Osteocyte (in vitro differentiated cells): ENCODE measurements around the gene RHEB. TPM values are rescaled to one million over a fixed set of nuclear protein-coding genes. Genes with fewer than 3 reads are reported as not detected.

ENCODE experiments used
- DNase-seq: peaks from one replicate; pipeline ENCODE4 v3.0.0; 2021; ENCODE audit warnings: mixed read lengths; ENCODE audit not compliant: unreplicated experiment; ENCODE audit errors: extremely low spot score
- H3K27ac Mint-ChIP-seq: one replicate; pipeline ENCODE4 v1.8.0; 2021; ENCODE audit warnings: mild to moderate bottlenecking, mixed read lengths; ENCODE audit not compliant: unreplicated experiment
- H3K27me3 Mint-ChIP-seq: one replicate; pipeline ENCODE4 v1.8.0; 2021; ENCODE audit warnings: mixed read lengths; ENCODE audit not compliant: unreplicated experiment
- H3K36me3 Mint-ChIP-seq: one replicate; pipeline ENCODE4 v1.8.0; 2021; ENCODE audit warnings: mixed read lengths; ENCODE audit not compliant: unreplicated experiment
- H3K4me1 Mint-ChIP-seq: one replicate; pipeline ENCODE4 v1.8.0; 2021; ENCODE audit warnings: mixed read lengths; ENCODE audit not compliant: unreplicated experiment
- H3K4me3 Mint-ChIP-seq: one replicate; pipeline ENCODE4 v1.8.0; 2021; ENCODE audit warnings: mild to moderate bottlenecking, moderate library complexity, mixed read lengths; ENCODE audit not compliant: unreplicated experiment
- H3K9me3 Mint-ChIP-seq: one replicate; pipeline ENCODE4 v1.8.0; 2021; ENCODE audit warnings: mixed read lengths; ENCODE audit not compliant: unreplicated experiment
- total RNA-seq: library from RNA; stranded (reverse); gene quantifications from 2 replicates; pipeline ENCODE4 v1.2.1, GENCODE V29; 2021
- TF ChIP-seq, protein P1 (sequence below): fragments of 200-600 bp; sonication (generic); IDR thresholded peaks from 2 replicates; pipeline ENCODE4 v1.5.0; 2021; ENCODE audit warnings: antibody characterized with exemption, mild to moderate bottlenecking, moderate library complexity

Gene RHEB
- total RNA-seq, 1 donor from 2014 or later = 97.7 TPM

DNA sequence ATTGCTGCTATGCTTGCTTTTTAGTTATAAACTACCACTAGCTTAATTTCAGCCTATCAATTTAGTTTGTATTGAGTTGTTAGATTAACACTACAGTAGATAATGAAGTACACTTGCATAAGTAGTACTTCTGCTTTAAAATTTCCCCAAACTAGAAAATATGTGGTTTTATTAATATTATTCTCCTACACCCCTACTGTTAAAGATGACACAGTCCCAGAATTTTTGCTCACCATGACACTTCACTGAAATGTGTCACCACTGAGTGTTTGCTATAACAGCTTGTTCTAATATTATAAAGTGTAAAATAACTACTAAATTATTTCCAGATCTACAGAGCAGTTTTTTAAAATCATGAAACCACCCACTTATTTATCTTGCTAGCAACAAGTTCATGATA, 31.6 kb downstream of the RHEB start:
- Mint-ChIP-seq H3K4me3 (no peak overlapping the region), H3K27me3 (no peaks in the 10 kb centered on the region), H3K9me3 (no peaks in the 10 kb centered on the region), H3K4me1 (peaks cover 48% of the 10 kb centered on the region), H3K36me3 (peaks cover 48% of the 10 kb centered on the region), H3K27ac (no peak overlapping the region)
- no peak for DNase-seq
- TF ChIP-seq, protein P1, sequence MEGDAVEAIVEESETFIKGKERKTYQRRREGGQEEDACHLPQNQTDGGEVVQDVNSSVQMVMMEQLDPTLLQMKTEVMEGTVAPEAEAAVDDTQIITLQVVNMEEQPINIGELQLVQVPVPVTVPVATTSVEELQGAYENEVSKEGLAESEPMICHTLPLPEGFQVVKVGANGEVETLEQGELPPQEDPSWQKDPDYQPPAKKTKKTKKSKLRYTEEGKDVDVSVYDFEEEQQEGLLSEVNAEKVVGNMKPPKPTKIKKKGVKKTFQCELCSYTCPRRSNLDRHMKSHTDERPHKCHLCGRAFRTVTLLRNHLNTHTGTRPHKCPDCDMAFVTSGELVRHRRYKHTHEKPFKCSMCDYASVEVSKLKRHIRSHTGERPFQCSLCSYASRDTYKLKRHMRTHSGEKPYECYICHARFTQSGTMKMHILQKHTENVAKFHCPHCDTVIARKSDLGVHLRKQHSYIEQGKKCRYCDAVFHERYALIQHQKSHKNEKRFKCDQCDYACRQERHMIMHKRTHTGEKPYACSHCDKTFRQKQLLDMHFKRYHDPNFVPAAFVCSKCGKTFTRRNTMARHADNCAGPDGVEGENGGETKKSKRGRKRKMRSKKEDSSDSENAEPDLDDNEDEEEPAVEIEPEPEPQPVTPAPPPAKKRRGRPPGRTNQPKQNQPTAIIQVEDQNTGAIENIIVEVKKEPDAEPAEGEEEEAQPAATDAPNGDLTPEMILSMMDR = no peak

GRCh38 chr7:151487228-151487627, 32.5 kb downstream of the RHEB start:
- H3K27ac Mint-ChIP-seq = no peak overlapping the region
- TF ChIP-seq, protein P1 = no peak
- H3K4me3 Mint-ChIP-seq = no peak overlapping the region
- DNase-seq = no peak
- H3K4me1 Mint-ChIP-seq = peaks cover 44% of the 10 kb centered on the region
- H3K36me3 Mint-ChIP-seq = peaks cover 55% of the 10 kb centered on the region
- H3K9me3 Mint-ChIP-seq = no peaks in the 10 kb centered on the region
- no peaks in the 10 kb centered on the region for H3K27me3 Mint-ChIP-seq

- Mint-ChIP-seq H3K9me3 (no peaks in the 10 kb centered on the region), H3K27me3 (no peaks in the 10 kb centered on the region), H3K36me3 (peaks cover 55% of the 10 kb centered on the region), H3K4me1 (peaks cover 35% of the 10 kb centered on the region), H3K27ac (no peak overlapping the region), H3K4me3 (no peak overlapping the region)
- TF ChIP-seq, protein P1 = no peak
- no peak for DNase-seq
Measured at GRCh38 chr7:151486074-151486473, 33.6 kb downstream of the RHEB start.

- DNase-seq = no peak
- no peak overlapping the region for H3K27ac Mint-ChIP-seq
Measured at GRCh38 chr7:151484971-151485707, 34.6 kb downstream of the RHEB start.

DNA sequence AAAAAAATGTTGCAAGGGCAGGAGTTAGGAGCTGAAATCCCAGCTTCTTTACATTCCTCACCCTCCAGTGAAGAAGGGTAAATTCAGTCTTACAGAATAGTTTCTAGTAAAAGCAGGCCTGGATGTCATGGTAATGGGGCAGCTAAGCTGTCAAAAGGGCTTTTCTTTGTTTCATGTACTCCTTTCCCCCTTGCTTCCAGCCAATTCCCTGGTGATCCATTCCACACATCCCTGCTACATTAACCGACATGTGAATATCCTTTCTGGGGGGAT, 36.0 kb downstream of the RHEB start:
- TF ChIP-seq, protein P1 = no peak
- no peaks in the 10 kb centered on the region for H3K27me3 Mint-ChIP-seq
- peaks cover 45% of the 10 kb centered on the region for H3K36me3 Mint-ChIP-seq
- no peak overlapping the region for H3K4me3 Mint-ChIP-seq
- peaks cover 25% of the 10 kb centered on the region for H3K4me1 Mint-ChIP-seq
- H3K27ac Mint-ChIP-seq = no peak overlapping the region
- H3K9me3 Mint-ChIP-seq = no peaks in the 10 kb centered on the region
- DNase-seq = no peak

More at GRCh38 chr7:151484971-151485707, 34.6 kb downstream of the RHEB start:
- H3K27me3 Mint-ChIP-seq = no peaks in the 10 kb centered on the region
- H3K4me1 Mint-ChIP-seq = peaks cover 31% of the 10 kb centered on the region
- H3K9me3 Mint-ChIP-seq = no peaks in the 10 kb centered on the region
- peaks cover 52% of the 10 kb centered on the region for H3K36me3 Mint-ChIP-seq
- TF ChIP-seq, protein P1 = no peak
- H3K4me3 Mint-ChIP-seq = no peak overlapping the region
